OCI-LY3 (cell line): ENCODE measurements around the gene ABHD12.

Experiments used
- H2AFZ ChIP-seq: fragments of 200-600, 300-600 bp; shearing (Covaris generic); 2 replicates; pipeline ENCODE4 v1.6.0; 2014; ENCODE audit warnings: antibody characterized with exemption, low read depth, low read length
- H3K27ac ChIP-seq: fragments of 200-600, 300-600 bp; sonication (generic); 2 replicates; pipeline ENCODE4 v1.5.1; 2014; ENCODE audit warnings: mild to moderate bottlenecking, low read length, moderate library complexity, mixed read lengths
- H3K27me3 ChIP-seq: fragments of 200-600, 300-600 bp; sonication (generic); 2 replicates; pipeline ENCODE4 v1.6.1; 2014; ENCODE audit warnings: low read depth, low read length, mixed read lengths
- H3K36me3 ChIP-seq: fragments of 200-600, 300-600 bp; sonication (generic); replicated peaks from 2 replicates; pipeline ENCODE3; 2014; ENCODE audit warnings: low read depth, low read length, mixed read lengths
- H3K4me1 ChIP-seq: fragments of 300-600, 200-600 bp; sonication (generic); 2 replicates; pipeline ENCODE4 v1.6.1; 2014; ENCODE audit warnings: low read length, mixed read lengths
- H3K4me2 ChIP-seq: fragments of 200-600, 300-600 bp; sonication (generic); 2 replicates; pipeline ENCODE4 v1.6.1; 2014; ENCODE audit warnings: low read length, mixed read lengths
- H3K4me3 ChIP-seq: fragments of 300-600, 200-600 bp; sonication (generic); 2 replicates; pipeline ENCODE4 v1.5.1; 2014; ENCODE audit warnings: antibody characterized with exemption, mild to moderate bottlenecking, low read length, moderate library complexity
- H3K79me2 ChIP-seq: fragments of 300-600, 200-600 bp; shearing (Covaris generic); 2 replicates; pipeline ENCODE4 v1.6.1; 2014; ENCODE audit warnings: mild to moderate bottlenecking, low read length, mixed read lengths
- H3K9ac ChIP-seq: fragments of 300-600, 200-600 bp; shearing (Covaris generic); 2 replicates; pipeline ENCODE4 v1.6.0; 2014; ENCODE audit warnings: mild to moderate bottlenecking, low read length, moderate library complexity
- H3K9me3 ChIP-seq: fragments of 200-600, 300-600 bp; shearing (Covaris generic); 2 replicates; pipeline ENCODE4 v1.6.1; 2014; ENCODE audit warnings: low read length, mixed read lengths; ENCODE audit not compliant: insufficient read depth
- H4K20me1 ChIP-seq: fragments of 200-600, 300-600 bp; sonication (generic); 2 replicates; pipeline ENCODE4 v1.6.1; 2016; ENCODE audit warnings: low read length, mixed read lengths; ENCODE audit not compliant: insufficient read depth
- CTCF ChIP-seq: fragments of 200-600, 300-600 bp; sonication (generic); IDR thresholded peaks from 2 replicates; pipeline ENCODE4 v1.5.1; 2014; ENCODE audit warnings: antibody characterized with exemption, low read length, low read depth
- EZH2phosphoT487 ChIP-seq: fragments of 200-600 bp; shearing (Covaris generic); IDR thresholded peaks from 2 replicates; pipeline ENCODE4 v1.6.1; 2018; ENCODE audit warnings: antibody characterized with exemption, mixed run types, low read depth

ABHD12 gene

GRCh38 chr20:25308083-25308491 lies 82.5 kb downstream of the ABHD12 start:
- Histone ChIP-seq H3K9ac (no peak overlapping the region), H3K4me2 (no peak overlapping the region), H3K79me2 (no peaks in the 10 kb centered on the region), H2AFZ (no peak overlapping the region), H3K27ac (no peak overlapping the region), H3K27me3 (no peaks in the 10 kb centered on the region), H4K20me1 (no peaks in the 10 kb centered on the region), H3K4me3 (no peak overlapping the region), H3K9me3 (no peaks in the 10 kb centered on the region), H3K36me3 (peaks cover 5% of the 10 kb centered on the region), H3K4me1 (peaks cover 30% of the 10 kb centered on the region)
- TF ChIP-seq EZH2phosphoT487 (no peak), CTCF (no peak)

GRCh38 chr20:25306991-25307903 lies 83.4 kb downstream of the ABHD12 start:
- Histone ChIP-seq H3K27ac (no peak overlapping the region), H3K36me3 (peaks cover 10% of the 10 kb centered on the region), H3K9me3 (no peaks in the 10 kb centered on the region), H3K27me3 (no peaks in the 10 kb centered on the region), H3K4me3 (no peak overlapping the region), H4K20me1 (no peaks in the 10 kb centered on the region), H3K9ac (no peak overlapping the region), H3K4me1 (peaks cover 30% of the 10 kb centered on the region), H2AFZ (no peak overlapping the region), H3K79me2 (no peaks in the 10 kb centered on the region), H3K4me2 (no peak overlapping the region)
- TF ChIP-seq CTCF (no peak), EZH2phosphoT487 (no peak)

- H3K27me3 ChIP-seq: no peaks in the 10 kb centered on the region
- no peak for TF ChIP-seq CTCF
- TF ChIP-seq EZH2phosphoT487: no peak
- no peak overlapping the region for H3K9ac ChIP-seq
- peaks cover 15% of the 10 kb centered on the region for H3K36me3 ChIP-seq
- no peaks in the 10 kb centered on the region for H3K79me2 ChIP-seq
- H3K4me1 ChIP-seq: peaks cover 11% of the 10 kb centered on the region
- H4K20me1 ChIP-seq: no peaks in the 10 kb centered on the region
- H3K27ac ChIP-seq: no peak overlapping the region
- no peaks in the 10 kb centered on the region for H3K9me3 ChIP-seq
- H3K4me3 ChIP-seq: no peak overlapping the region
- no peak overlapping the region; the same call in 1 of the 2 replicates for H3K4me2 ChIP-seq
- H2AFZ ChIP-seq: no peak overlapping the region
These were observed 86.5 kb downstream of the ABHD12 start for GRCh38 chr20:25304025-25304549.

- peaks cover 11% of the 10 kb centered on the region for H3K4me1 ChIP-seq
- peaks cover 15% of the 10 kb centered on the region for H3K36me3 ChIP-seq
- H3K9ac ChIP-seq: no peak overlapping the region
- no peak overlapping the region for H3K4me3 ChIP-seq
- no peaks in the 10 kb centered on the region for H3K27me3 ChIP-seq
- no peaks in the 10 kb centered on the region for H3K9me3 ChIP-seq
- no peaks in the 10 kb centered on the region for H4K20me1 ChIP-seq
- no peaks in the 10 kb centered on the region for H3K79me2 ChIP-seq
- no peak overlapping the region for H3K27ac ChIP-seq
- no peak for TF ChIP-seq CTCF
- TF ChIP-seq EZH2phosphoT487: no peak
- no peak overlapping the region for H2AFZ ChIP-seq
- no peak overlapping the region for H3K4me2 ChIP-seq
These were observed 87.2 kb downstream of the ABHD12 start for GRCh38 chr20:25303292-25304024.
